Measurements from ENCODE around the gene F3.
"Not testable (repeated sequence)": the region's sequence is repeated elsewhere in the genome, so short reads cannot be mapped to it uniquely, and the experiment has no call there.

F3 gene

GRCh38 chr1:94566436-94566835, 24.9 kb upstream of the F3 start:
- not testable (repeated sequence) for H3K27me3 ChIP-seq (ENCODE audit: insufficient read depth, low read length); H3F3A ChIP-seq (ENCODE audit: insufficient read depth, low read length); H3K79me2 ChIP-seq (ENCODE audit: insufficient read depth, low read length); H4K20me1 ChIP-seq (ENCODE audit: insufficient read depth, low read length); H3K27ac ChIP-seq (ENCODE audit: low read depth, low read length, poor library complexity, severe bottlenecking); H3K9ac ChIP-seq (ENCODE audit: low read length); H3K9me2 ChIP-seq (ENCODE audit: low read depth, low read length); H3K4me1 ChIP-seq (ENCODE audit: insufficient read depth, low read length, severe bottlenecking); H3K36me3 ChIP-seq (ENCODE audit: insufficient read depth, low read length); H3K4me3 ChIP-seq (ENCODE audit: low read depth, low read length, poor library complexity, severe bottlenecking); H2AFZ ChIP-seq (ENCODE audit: low read length); H3K4me2 ChIP-seq (ENCODE audit: low read length); H3K9me3 ChIP-seq (ENCODE audit: low read length)

GRCh38 chr1:94565901-94566300, 24.3 kb upstream of the F3 start:
- Histone ChIP-seq H3K27ac (ENCODE audit: low read depth, low read length, poor library complexity, severe bottlenecking) (no peak overlapping the region), H3K4me2 (ENCODE audit: low read length) (no peak overlapping the region), H3K9ac (ENCODE audit: low read length) (no peak overlapping the region), H4K20me1 (ENCODE audit: insufficient read depth, low read length) (no peaks in the 10 kb centered on the region), H2AFZ (ENCODE audit: low read length) (no peak overlapping the region), H3K27me3 (ENCODE audit: insufficient read depth, low read length) (no peaks in the 10 kb centered on the region), H3K9me2 (ENCODE audit: low read depth, low read length) (no peaks in the 10 kb centered on the region), H3K36me3 (ENCODE audit: insufficient read depth, low read length) (no peaks in the 10 kb centered on the region), H3K79me2 (ENCODE audit: insufficient read depth, low read length) (no peaks in the 10 kb centered on the region), H3K9me3 (ENCODE audit: low read length) (no peaks in the 10 kb centered on the region), H3F3A (ENCODE audit: insufficient read depth, low read length) (no peaks in the 10 kb centered on the region), H3K4me1 (ENCODE audit: insufficient read depth, low read length, severe bottlenecking) (no peaks in the 10 kb centered on the region), H3K4me3 (ENCODE audit: low read depth, low read length, poor library complexity, severe bottlenecking) (no peak overlapping the region)
- TF ChIP-seq CTCF (IDR thresholded peaks at IDR 0.05; ENCODE audit: low read length) (no peak), EZH2 (IDR thresholded peaks at IDR 0.05; ENCODE audit: borderline replicate concordance, low read length) (no peak)

GRCh38 chr1:94562519-94563260, 21.1 kb upstream of the F3 start:
- H3K4me1 ChIP-seq (ENCODE audit: insufficient read depth, low read length, severe bottlenecking), result no peaks in the 10 kb centered on the region
- H3K9me3 ChIP-seq (ENCODE audit: low read length), result no peaks in the 10 kb centered on the region
- no peak overlapping the region for H3K4me3 ChIP-seq (ENCODE audit: low read depth, low read length, poor library complexity, severe bottlenecking)
- H3K36me3 ChIP-seq (ENCODE audit: insufficient read depth, low read length), result no peaks in the 10 kb centered on the region
- no peak overlapping the region for H2AFZ ChIP-seq (ENCODE audit: low read length)
- no peaks in the 10 kb centered on the region for H3K9me2 ChIP-seq (ENCODE audit: low read depth, low read length)
- H4K20me1 ChIP-seq (ENCODE audit: insufficient read depth, low read length), result no peaks in the 10 kb centered on the region
- TF ChIP-seq CTCF (IDR thresholded peaks at IDR 0.05; ENCODE audit: low read length), result no peak
- TF ChIP-seq EZH2 (IDR thresholded peaks at IDR 0.05; ENCODE audit: borderline replicate concordance, low read length), result no peak
- H3K27ac ChIP-seq (ENCODE audit: low read depth, low read length, poor library complexity, severe bottlenecking), result no peak overlapping the region
- no peaks in the 10 kb centered on the region for H3K79me2 ChIP-seq (ENCODE audit: insufficient read depth, low read length)
- no peak overlapping the region for H3K9ac ChIP-seq (ENCODE audit: low read length)
- H3K4me2 ChIP-seq (ENCODE audit: low read length), result no peak overlapping the region
- no peaks in the 10 kb centered on the region for H3F3A ChIP-seq (ENCODE audit: insufficient read depth, low read length)
- H3K27me3 ChIP-seq (ENCODE audit: insufficient read depth, low read length), result no peaks in the 10 kb centered on the region

GRCh38 chr1:94560333-94560732, 18.8 kb upstream of the F3 start:
- Histone ChIP-seq H3K27ac (ENCODE audit: low read depth, low read length, poor library complexity, severe bottlenecking) (no peak overlapping the region), H3K79me2 (ENCODE audit: insufficient read depth, low read length) (no peaks in the 10 kb centered on the region), H3K27me3 (ENCODE audit: insufficient read depth, low read length) (no peaks in the 10 kb centered on the region), H3F3A (ENCODE audit: insufficient read depth, low read length) (no peaks in the 10 kb centered on the region), H3K9ac (ENCODE audit: low read length) (no peak overlapping the region), H3K9me3 (ENCODE audit: low read length) (no peaks in the 10 kb centered on the region), H2AFZ (ENCODE audit: low read length) (no peak overlapping the region), H3K36me3 (ENCODE audit: insufficient read depth, low read length) (no peaks in the 10 kb centered on the region), H4K20me1 (ENCODE audit: insufficient read depth, low read length) (no peaks in the 10 kb centered on the region), H3K4me3 (ENCODE audit: low read depth, low read length, poor library complexity, severe bottlenecking) (no peak overlapping the region), H3K9me2 (ENCODE audit: low read depth, low read length) (no peaks in the 10 kb centered on the region), H3K4me2 (ENCODE audit: low read length) (no peak overlapping the region), H3K4me1 (ENCODE audit: insufficient read depth, low read length, severe bottlenecking) (no peaks in the 10 kb centered on the region)
- TF ChIP-seq EZH2 (IDR thresholded peaks at IDR 0.05; ENCODE audit: borderline replicate concordance, low read length) (no peak), CTCF (IDR thresholded peaks at IDR 0.05; ENCODE audit: low read length) (no peak)
